Neuron (in vitro differentiated cells): ENCODE data around the gene SMAD4.

Experiments
- H2AFZ ChIP-seq: one replicate; pipeline ENCODE4 v1.6.1; 2013; ENCODE audit warnings: low read depth, mild to moderate bottlenecking, inconsistent platforms, low read length, moderate library complexity
- H3K27me3 ChIP-seq: one replicate; pipeline ENCODE4 v1.6.1; 2013; ENCODE audit warnings: low read length; ENCODE audit not compliant: insufficient read depth
- H3K36me3 ChIP-seq: one replicate; pipeline ENCODE4 v1.6.1; 2013; ENCODE audit warnings: low read length; ENCODE audit not compliant: insufficient read depth
- H3K4me1 ChIP-seq: one replicate; pipeline ENCODE4 v1.6.1; 2013; ENCODE audit warnings: low read length; ENCODE audit not compliant: insufficient read depth
- H3K4me3 ChIP-seq: 2 replicates; pipeline ENCODE4 v1.5.1; 2013; ENCODE audit warnings: mild to moderate bottlenecking, low read length, moderate library complexity
- H3K9me3 ChIP-seq: one replicate; pipeline ENCODE4 v1.6.1; 2013; ENCODE audit warnings: low read length

The SMAD4 gene

DNA sequence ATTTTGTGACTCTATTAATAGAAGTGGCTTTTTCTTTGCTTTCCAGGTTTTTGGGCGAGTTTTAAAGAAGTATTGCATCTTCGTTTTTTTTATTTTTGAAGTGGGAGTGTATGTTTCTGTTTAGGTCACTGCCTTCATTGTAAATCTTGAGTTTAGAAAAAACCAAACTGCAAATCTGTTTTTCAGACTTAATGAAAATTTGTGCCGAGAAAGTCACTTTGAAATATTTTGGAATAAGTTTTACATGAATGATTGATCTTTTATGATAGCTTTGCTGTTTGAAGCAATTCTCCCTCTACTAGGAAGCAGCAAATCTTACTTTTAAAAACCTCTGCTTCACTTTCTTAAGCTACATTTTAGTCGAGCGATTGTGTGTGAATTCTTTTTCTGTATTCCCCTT is 2.2 kb downstream of the SMAD4 start:
- H2AFZ ChIP-seq, result no peak overlapping the region
- H3K4me1 ChIP-seq, result peaks cover 33% of the 10 kb centered on the region
- peaks cover 2% of the 10 kb centered on the region for H3K9me3 ChIP-seq
- peaks cover 22% of the 10 kb centered on the region for H3K36me3 ChIP-seq
- peak overlapping the region; percentile 85 for H3K4me3 ChIP-seq
- H3K27me3 ChIP-seq, result no peaks in the 10 kb centered on the region

- Histone ChIP-seq H3K27me3 (no peaks in the 10 kb centered on the region), H2AFZ (no peak overlapping the region), H3K4me1 (peaks cover 8% of the 10 kb centered on the region), H3K4me3 (no peak overlapping the region), H3K36me3 (peaks cover 22% of the 10 kb centered on the region), H3K9me3 (peaks cover 5% of the 10 kb centered on the region)
Observed at GRCh38 chr18:51037230-51037629, 7.2 kb downstream of the SMAD4 start.

GRCh38 chr18:51038110-51038509 is 8.1 kb downstream of the SMAD4 start:
- H3K27me3 ChIP-seq, result no peaks in the 10 kb centered on the region
- H2AFZ ChIP-seq, result no peak overlapping the region
- no peak overlapping the region for H3K4me3 ChIP-seq
- peaks cover 22% of the 10 kb centered on the region for H3K36me3 ChIP-seq
- peaks cover 5% of the 10 kb centered on the region for H3K9me3 ChIP-seq
- H3K4me1 ChIP-seq, result no peaks in the 10 kb centered on the region

GRCh38 chr18:51039138-51040112 is 9.4 kb downstream of the SMAD4 start:
- peaks cover 17% of the 10 kb centered on the region for H3K36me3 ChIP-seq

DNA sequence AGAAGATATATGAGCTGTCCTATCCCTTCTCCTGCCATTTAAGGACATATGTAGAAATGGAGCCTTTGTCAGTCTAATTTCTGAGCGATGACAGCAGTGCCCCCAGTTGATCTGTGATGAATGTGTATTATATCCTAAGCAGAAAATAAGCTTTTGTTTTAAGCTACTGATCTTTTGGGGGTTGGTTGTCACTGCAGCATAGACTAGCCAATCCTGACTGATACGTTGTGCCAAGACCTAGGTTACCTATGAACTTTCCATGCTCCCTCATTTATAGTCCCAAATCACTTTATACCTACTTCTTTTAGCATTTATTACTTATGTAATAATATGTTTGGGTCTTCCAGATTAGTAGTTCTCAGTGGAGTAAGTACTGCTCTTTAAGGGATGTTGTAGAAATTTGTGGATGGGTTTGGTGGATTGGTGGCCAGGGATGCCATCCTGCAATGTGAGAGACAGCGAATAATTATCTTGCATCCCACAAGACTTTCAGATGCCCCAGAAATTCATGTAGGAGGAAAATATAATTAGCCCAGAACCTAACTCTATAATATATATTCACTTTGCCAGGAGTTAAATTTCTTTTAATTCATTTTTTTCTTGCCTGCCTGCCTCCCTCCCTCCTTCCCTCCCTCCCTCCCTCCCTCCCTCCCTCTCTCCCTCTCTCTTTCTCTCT is 11.8 kb downstream of the SMAD4 start:
- Histone ChIP-seq H3K4me1 (peaks cover 11% of the 10 kb centered on the region), H3K4me3 (no peak overlapping the region), H3K9me3 (peaks cover 5% of the 10 kb centered on the region), H3K36me3 (peaks cover 8% of the 10 kb centered on the region), H3K27me3 (no peaks in the 10 kb centered on the region), H2AFZ (no peak overlapping the region)

More at GRCh38 chr18:51039138-51040112, 9.4 kb downstream of the SMAD4 start:
- Histone ChIP-seq H2AFZ (no peak overlapping the region), H3K4me3 (no peak overlapping the region), H3K9me3 (peaks cover 5% of the 10 kb centered on the region), H3K4me1 (no peaks in the 10 kb centered on the region), H3K27me3 (no peaks in the 10 kb centered on the region)

DNA sequence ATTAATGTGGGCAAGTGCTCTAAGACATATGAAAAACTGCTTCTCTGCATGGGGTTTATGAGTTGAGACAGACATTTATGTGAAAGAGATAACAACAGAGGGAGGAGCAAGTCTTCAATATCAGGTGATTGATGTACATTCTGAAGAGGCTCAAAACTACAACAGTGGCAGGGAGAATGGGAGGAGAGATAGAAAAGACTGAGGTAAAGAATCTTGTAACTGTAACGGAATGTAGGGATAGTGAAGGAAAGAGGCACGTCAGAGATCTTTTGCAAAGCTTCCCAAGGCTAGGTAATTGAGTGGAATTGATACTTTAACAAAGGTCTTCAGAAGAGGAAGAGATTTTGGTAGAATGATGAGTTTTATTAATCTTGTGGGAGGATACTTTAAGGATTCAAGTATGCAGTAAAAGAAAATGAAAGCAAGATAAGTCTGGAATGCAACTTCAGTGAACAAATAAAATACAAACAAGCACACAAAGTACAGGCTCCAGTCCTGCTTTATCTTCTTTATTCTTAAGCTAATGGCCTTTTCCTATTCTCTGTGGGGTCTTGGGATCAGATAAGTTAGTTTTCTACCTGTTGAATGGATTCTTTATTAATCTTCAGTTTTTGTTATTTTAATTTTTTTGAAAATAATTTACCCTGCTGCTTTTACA is 15.0 kb downstream of the SMAD4 start:
- H3K36me3 ChIP-seq, result peaks cover 33% of the 10 kb centered on the region
- peaks cover 11% of the 10 kb centered on the region for H3K4me1 ChIP-seq
- H3K4me3 ChIP-seq, result no peak overlapping the region
- no peak overlapping the region for H2AFZ ChIP-seq
- H3K27me3 ChIP-seq, result no peaks in the 10 kb centered on the region
- H3K9me3 ChIP-seq, result peaks cover 5% of the 10 kb centered on the region

GRCh38 chr18:51048190-51048589 is 18.2 kb downstream of the SMAD4 start:
- H3K27me3 ChIP-seq, result no peaks in the 10 kb centered on the region
- H2AFZ ChIP-seq, result no peak overlapping the region
- H3K9me3 ChIP-seq, result no peaks in the 10 kb centered on the region
- peaks cover 11% of the 10 kb centered on the region for H3K4me1 ChIP-seq
- H3K4me3 ChIP-seq, result no peak overlapping the region
- H3K36me3 ChIP-seq, result peaks cover 43% of the 10 kb centered on the region

- H3K27me3 ChIP-seq, result no peaks in the 10 kb centered on the region
- H2AFZ ChIP-seq, result no peak overlapping the region
- no peak overlapping the region for H3K4me3 ChIP-seq
- H3K9me3 ChIP-seq, result no peaks in the 10 kb centered on the region
- H3K4me1 ChIP-seq, result peaks cover 11% of the 10 kb centered on the region
- H3K36me3 ChIP-seq, result peaks cover 46% of the 10 kb centered on the region
Observed at GRCh38 chr18:51049137-51049536, 19.1 kb downstream of the SMAD4 start.

DNA sequence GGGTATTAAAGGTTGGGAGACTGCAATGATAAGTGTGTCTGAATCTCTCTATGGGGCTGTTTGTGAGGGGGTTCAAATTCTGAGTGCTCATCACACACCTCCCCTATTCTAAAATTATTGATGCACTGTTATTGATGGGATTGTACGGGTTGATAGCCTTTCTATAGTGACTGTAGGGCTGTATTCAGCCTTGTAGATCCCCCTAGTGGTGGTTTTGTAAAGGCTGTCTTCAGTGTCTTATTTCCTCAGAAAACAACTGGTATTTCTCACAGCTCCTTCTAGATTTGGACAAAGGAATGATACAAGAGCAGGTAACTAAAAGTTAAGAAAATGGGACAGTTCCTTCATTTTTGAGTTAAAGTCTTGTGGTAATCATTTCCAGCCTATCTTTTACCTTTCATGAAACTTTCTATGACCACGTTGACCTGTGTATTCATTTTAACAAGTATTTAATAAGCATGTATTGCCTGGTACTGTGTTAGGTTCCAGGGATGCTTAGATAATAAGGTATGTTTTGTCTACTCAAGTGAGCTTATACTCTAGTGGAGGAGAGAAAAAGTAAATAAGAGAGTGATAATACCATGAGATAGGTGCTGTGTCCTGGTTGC is 21.2 kb downstream of the SMAD4 start:
- peaks cover 63% of the 10 kb centered on the region for H3K36me3 ChIP-seq
- no peak overlapping the region for H2AFZ ChIP-seq
- H3K27me3 ChIP-seq, result no peaks in the 10 kb centered on the region
- H3K9me3 ChIP-seq, result no peaks in the 10 kb centered on the region
- H3K4me3 ChIP-seq, result no peak overlapping the region
- H3K4me1 ChIP-seq, result no peaks in the 10 kb centered on the region

- no peaks in the 10 kb centered on the region for H3K4me1 ChIP-seq
- no peaks in the 10 kb centered on the region for H3K27me3 ChIP-seq
- H3K9me3 ChIP-seq, result no peaks in the 10 kb centered on the region
- H3K36me3 ChIP-seq, result peaks cover 69% of the 10 kb centered on the region
- H2AFZ ChIP-seq, result no peak overlapping the region
- no peak overlapping the region for H3K4me3 ChIP-seq
Observed at GRCh38 chr18:51053814-51054213, 23.8 kb downstream of the SMAD4 start.

GRCh38 chr18:51054764-51055163 is 24.8 kb downstream of the SMAD4 start:
- Histone ChIP-seq H3K4me1 (no peaks in the 10 kb centered on the region), H3K9me3 (no peaks in the 10 kb centered on the region), H3K27me3 (no peaks in the 10 kb centered on the region), H2AFZ (no peak overlapping the region), H3K4me3 (no peak overlapping the region), H3K36me3 (peaks cover 68% of the 10 kb centered on the region)

DNA sequence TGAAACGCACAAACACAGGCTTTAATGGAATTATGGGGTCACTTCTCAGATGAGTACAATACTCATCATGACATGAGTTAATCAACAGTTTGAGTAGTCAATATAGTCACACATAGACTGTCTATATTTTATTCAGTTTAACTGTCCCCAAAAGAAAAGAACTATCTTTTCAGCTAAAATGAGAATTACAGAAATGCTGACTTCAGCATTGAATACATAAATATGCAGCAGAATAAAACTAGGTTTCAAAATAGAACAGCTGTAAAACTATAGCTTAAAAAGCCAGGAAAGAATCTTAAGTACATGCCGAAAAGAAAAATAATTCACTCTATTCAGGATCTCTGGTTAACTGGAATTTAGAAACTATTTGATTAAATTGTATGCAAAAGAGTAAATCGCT is 30.0 kb downstream of the SMAD4 start:
- Histone ChIP-seq H3K4me1 (no peaks in the 10 kb centered on the region), H3K4me3 (no peak overlapping the region), H3K9me3 (no peaks in the 10 kb centered on the region), H2AFZ (no peak overlapping the region), H3K27me3 (no peaks in the 10 kb centered on the region), H3K36me3 (peaks cover 82% of the 10 kb centered on the region)
